Endothelial cell (in vitro differentiated cells): ENCODE data around the gene CHEK2. TPM values are rescaled to one million over a fixed set of nuclear protein-coding genes. Genes with fewer than 3 reads are reported as not detected.
A peak's percentile ranks its signal among the peaks of the same experiment; 100 is the strongest.
"Not testable (repeated sequence)": the region's sequence is repeated elsewhere in the genome, so short reads cannot be mapped to it uniquely, and the experiment has no call there.

Source experiments
- DNase-seq: peaks from one replicate; pipeline ENCODE4 v3.0.0; 2021; ENCODE audit warnings: low spot score
- H3K27ac Mint-ChIP-seq: one replicate; pipeline ENCODE4 v1.8.0; 2021; ENCODE audit warnings: mixed read lengths, inconsistent platforms; ENCODE audit not compliant: unreplicated experiment
- H3K27me3 Mint-ChIP-seq: one replicate; pipeline ENCODE4 v1.8.0; 2021; ENCODE audit warnings: mild to moderate bottlenecking, moderate library complexity, mixed read lengths, inconsistent platforms; ENCODE audit not compliant: unreplicated experiment
- H3K36me3 Mint-ChIP-seq: one replicate; pipeline ENCODE4 v1.8.0; 2021; ENCODE audit warnings: mild to moderate bottlenecking, low read depth, mixed read lengths, inconsistent platforms; ENCODE audit not compliant: unreplicated experiment
- H3K4me1 Mint-ChIP-seq: one replicate; pipeline ENCODE4 v1.8.0; 2021; ENCODE audit warnings: mild to moderate bottlenecking, mixed read lengths, inconsistent platforms; ENCODE audit not compliant: unreplicated experiment
- H3K4me3 Mint-ChIP-seq: one replicate; pipeline ENCODE4 v1.8.0; 2021; ENCODE audit warnings: mild to moderate bottlenecking, mixed read lengths, inconsistent platforms; ENCODE audit not compliant: unreplicated experiment
- H3K9me3 Mint-ChIP-seq: one replicate; pipeline ENCODE4 v1.8.0; 2021; ENCODE audit warnings: mixed read lengths, inconsistent platforms; ENCODE audit not compliant: unreplicated experiment
- CTCF ChIP-seq: fragments of 200-600 bp; sonication (generic); IDR thresholded peaks from one replicate; pipeline ENCODE4 v1.5.0; 2021; ENCODE audit warnings: antibody characterized with exemption; ENCODE audit not compliant: unreplicated experiment
- total RNA-seq: library from RNA; stranded (reverse); fragmentation: NEBNext Ultra II Directional; extraction: Animal tissue kit (Norgen Biotek cat#: 25700); gene quantifications from one replicate; pipeline ENCODE4 v1.2.1, GENCODE V29; 2021; ENCODE audit not compliant: unreplicated experiment

The CHEK2 gene
- total RNA-seq, 1 donor from 2014 or later: 11.2 TPM

DNA sequence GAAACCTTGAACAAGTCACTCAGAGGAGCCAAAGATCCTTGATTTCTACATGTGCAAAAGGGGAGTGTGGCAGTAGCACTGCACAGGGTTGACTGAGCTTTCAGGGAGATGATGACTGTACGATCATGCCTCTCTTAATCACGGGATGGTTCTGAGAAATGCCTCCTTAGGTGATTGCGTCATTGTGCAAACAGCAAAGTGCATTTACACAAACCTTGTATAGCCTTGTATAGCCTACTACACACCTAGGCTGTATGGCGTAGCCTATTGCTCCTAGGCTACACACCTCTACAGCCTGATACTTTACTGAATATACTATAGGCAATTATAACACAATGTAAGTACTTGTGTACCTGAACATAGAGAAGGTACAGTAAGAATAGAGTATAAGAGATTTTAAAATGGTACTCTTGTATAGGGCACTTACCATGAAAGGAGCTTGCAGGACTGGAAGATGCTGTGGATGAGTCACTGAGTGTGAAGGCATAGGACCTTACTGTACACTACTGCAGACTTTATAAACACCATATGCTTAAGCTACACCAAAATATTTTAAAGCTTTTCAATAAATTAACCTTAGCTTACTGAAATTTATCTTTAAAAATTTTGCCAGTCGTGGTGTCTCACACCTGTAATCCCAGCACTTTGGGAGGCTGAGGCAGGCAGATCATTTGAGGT, 60.7 kb downstream of the CHEK2 start:
- H3K4me3 Mint-ChIP-seq: peak overlapping the region; percentile 62
- H3K27ac Mint-ChIP-seq, H3K4me1 Mint-ChIP-seq, H3K36me3 Mint-ChIP-seq, H3K27me3 Mint-ChIP-seq, DNase-seq, H3K9me3 Mint-ChIP-seq: not testable (repeated sequence)

GRCh38 chr22:28679611-28680287, 61.9 kb downstream of the CHEK2 start, which contains the start of gene TTC28:
Gene TTC28, minus strand, starts transcription at chr22:28679840. Its CDS starts 117 bp downstream, at chr22:28679723.
- H3K4me1 Mint-ChIP-seq, H3K27ac Mint-ChIP-seq, H3K9me3 Mint-ChIP-seq, H3K27me3 Mint-ChIP-seq, H3K36me3 Mint-ChIP-seq: not testable (repeated sequence)
- peak within 1 kb of the TSS; percentile 94 for H3K4me3 Mint-ChIP-seq
- peak; percentile 96 for DNase-seq

GRCh38 chr22:28678778-28679610, 62.6 kb downstream of the CHEK2 start:
- H3K9me3 Mint-ChIP-seq, H3K4me1 Mint-ChIP-seq, H3K36me3 Mint-ChIP-seq, DNase-seq, H3K27me3 Mint-ChIP-seq, H3K27ac Mint-ChIP-seq: not testable (repeated sequence)
- peak overlapping the region; percentile 91 for H3K4me3 Mint-ChIP-seq

DNA sequence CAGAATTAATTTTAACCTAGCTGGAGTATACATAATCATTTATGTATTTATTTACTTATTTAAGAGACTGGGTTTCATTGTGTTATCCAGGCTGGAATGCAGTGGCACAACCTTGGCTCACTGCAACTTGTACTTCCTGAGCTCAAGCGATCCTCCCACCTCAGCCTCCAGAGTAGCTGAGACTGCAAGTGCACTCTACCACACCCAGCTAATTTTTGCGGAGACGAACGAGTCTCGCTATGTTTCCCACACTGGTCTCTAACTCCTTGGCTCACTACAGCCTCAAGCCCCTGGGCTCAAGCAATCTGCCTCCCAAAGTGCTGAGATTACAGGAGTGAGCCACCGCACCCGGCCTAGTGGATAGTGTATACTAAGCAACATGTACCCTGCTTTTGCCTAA, 63.5 kb downstream of the CHEK2 start:
- H3K27me3 Mint-ChIP-seq, H3K36me3 Mint-ChIP-seq, H3K4me1 Mint-ChIP-seq, H3K27ac Mint-ChIP-seq, DNase-seq, H3K9me3 Mint-ChIP-seq: not testable (repeated sequence)
- peak overlapping the region; percentile 62 for H3K4me3 Mint-ChIP-seq

DNA sequence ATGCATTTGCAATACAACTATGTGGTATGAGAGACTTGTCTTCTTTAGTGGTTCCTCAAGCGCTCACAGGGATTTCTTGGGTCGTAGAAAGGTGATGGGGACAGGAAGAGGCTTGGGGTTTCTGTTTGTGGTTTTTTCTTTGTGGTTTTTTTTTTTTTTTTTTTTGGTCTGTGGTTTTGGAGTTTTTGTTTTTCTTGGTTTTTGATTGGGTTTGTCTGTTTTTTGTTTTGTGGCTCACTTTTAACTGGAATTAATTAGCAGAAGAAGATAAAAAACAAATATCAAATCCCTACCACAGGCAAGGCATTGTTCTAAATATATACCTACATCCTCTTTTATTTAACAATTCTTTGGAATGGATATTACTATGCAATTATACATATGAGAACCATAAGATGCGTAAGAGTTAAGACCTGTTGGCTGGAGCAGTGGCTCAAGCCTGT, 67.5 kb downstream of the CHEK2 start:
- Mint-ChIP-seq H3K4me1 (peaks cover 4% of the 10 kb centered on the region), H3K9me3 (no peaks in the 10 kb centered on the region), H3K27me3 (peaks cover 3% of the 10 kb centered on the region), H3K36me3 (no peaks in the 10 kb centered on the region), H3K27ac (no peak overlapping the region), H3K4me3 (no peak overlapping the region)
- no peak for DNase-seq
- no peak for TF ChIP-seq CTCF

- no peaks in the 10 kb centered on the region for H3K9me3 Mint-ChIP-seq
Measured at GRCh38 chr22:28670756-28671155, 70.9 kb downstream of the CHEK2 start.

More at GRCh38 chr22:28670756-28671155, 70.9 kb downstream of the CHEK2 start:
- no peak overlapping the region for H3K27ac Mint-ChIP-seq
- H3K27me3 Mint-ChIP-seq: no peaks in the 10 kb centered on the region
- no peaks in the 10 kb centered on the region for H3K36me3 Mint-ChIP-seq
- no peaks in the 10 kb centered on the region for H3K4me1 Mint-ChIP-seq
- no peak for DNase-seq
- no peak for TF ChIP-seq CTCF
- no peak overlapping the region for H3K4me3 Mint-ChIP-seq
